Peyer's patch (tissue), 4 donors: ENCODE data around the gene MRPL39. TPM values are rescaled to one million over a fixed set of nuclear protein-coding genes. Genes with fewer than 3 reads are reported as not detected.
A peak's percentile ranks its signal among the peaks of the same experiment; 100 is the strongest.

Experiments used
- DNase-seq, 3 donors: peaks; one replicate each; pipeline ENCODE4 v3.0.0-alpha.2; 2017 to 2019
- H3K27ac ChIP-seq, 4 donors: fragments of 200-600 bp; sonication (generic); one replicate each; pipeline ENCODE4 v1.5.1; 2016 to 2019
- H3K27me3 ChIP-seq, 2 donors: fragments of 200-600 bp; sonication (generic); one replicate each; pipeline ENCODE4 v1.5.1; 2019
- H3K36me3 ChIP-seq, 3 donors: fragments of 200-600 bp; sonication (generic); one replicate each; pipeline ENCODE4 v1.5.1; 2016 to 2019
- H3K4me1 ChIP-seq, 4 donors: fragments of 200-600 bp; sonication (generic); one replicate each; pipeline ENCODE4 v1.5.1; 2016 to 2019
- H3K4me3 ChIP-seq, 4 donors: fragments of 200-600 bp; sonication (generic); 1 replicate in 3 of 4; 2 replicates in 1 of 4; pipeline ENCODE4 v1.5.1; 2016 to 2019; ENCODE audit warnings: mild to moderate bottlenecking in 1 of 4
- H3K9me3 ChIP-seq, 4 donors: fragments of 200-600 bp; sonication (generic); one replicate each; pipeline ENCODE4 v1.5.1; 2016 to 2019; ENCODE audit warnings: mild to moderate bottlenecking in 1 of 4
- CTCF ChIP-seq, 6 experiments: fragments of 450-650 bp in 4 of 6; fragments of 200-600 bp in 2 of 6; sonication (generic) in 1 of 6; IDR thresholded peaks; one replicate each; pipeline ENCODE4 v1.5.1; 2017 to 2019; ENCODE audit warnings: antibody characterized with exemption in 6 of 6, mild to moderate bottlenecking in 3 of 6, moderate library complexity in 1 of 6
- POLR2A ChIP-seq, 2 donors: fragments of 450-650 bp; IDR thresholded peaks; one replicate each; pipeline ENCODE4 v1.5.1; 2017; ENCODE audit warnings: antibody characterized with exemption in 2 of 2, mild to moderate bottlenecking in 2 of 2, moderate library complexity in 2 of 2
- total RNA-seq, 4 donors: library from RNA; depleted of rRNA; stranded (reverse); fragments of >200 nt; gene quantifications; one replicate each; pipeline ENCODE4 v1.1.0, GENCODE V29; 2016

The MRPL39 gene
- total RNA-seq, 4 donors from 2014 or later, result 5.3 to 18.2 (median 16.1) TPM

- peak; percentile 71 to 88 (median 75) for DNase-seq
- peak overlapping the region; percentile 51 to 76 (median 68) for H3K4me3 ChIP-seq
- TF ChIP-seq POLR2A (IDR thresholded peaks at IDR 0.05) (no peak), CTCF (IDR thresholded peaks at IDR 0.05) (peak in 1 of 6 experiments; percentile 5)
- peaks cover 0 to 6% (median 3%) of the 10 kb centered on the region in 4 donors for H3K4me1 ChIP-seq
- H3K36me3 ChIP-seq, result no peaks in the 10 kb centered on the region
- no peaks in the 10 kb centered on the region for H3K9me3 ChIP-seq
- no peaks in the 10 kb centered on the region for H3K27me3 ChIP-seq
- peak overlapping the region; percentile 63 to 86 (median 77) for H3K27ac ChIP-seq
Observed at GRCh38 chr21:25561668-25562641, 45.3 kb downstream of the MRPL39 start.

- Histone ChIP-seq H3K9me3 (no peaks in the 10 kb centered on the region), H3K27me3 (no peaks in the 10 kb centered on the region), H3K4me3 (no peak overlapping the region), H3K27ac (peak overlapping the region in 2 of 4 donors; percentile 12 to 76), H3K4me1 (peaks cover 0 to 6% (median 3%) of the 10 kb centered on the region in 4 donors), H3K36me3 (no peaks in the 10 kb centered on the region)
- no peak for TF ChIP-seq POLR2A (IDR thresholded peaks at IDR 0.05)
- no peak for TF ChIP-seq CTCF (IDR thresholded peaks at IDR 0.05)
- DNase-seq, result no peak
Observed at GRCh38 chr21:25560891-25561290, 46.4 kb downstream of the MRPL39 start.

GRCh38 chr21:25560271-25560685 is 47.0 kb downstream of the MRPL39 start:
- Histone ChIP-seq H3K4me1 (peaks cover 0 to 6% (median 3%) of the 10 kb centered on the region in 4 donors), H3K36me3 (no peaks in the 10 kb centered on the region), H3K27ac (no peak overlapping the region), H3K27me3 (no peaks in the 10 kb centered on the region), H3K4me3 (no peak overlapping the region), H3K9me3 (no peaks in the 10 kb centered on the region)
- DNase-seq, result no peak
- TF ChIP-seq CTCF (IDR thresholded peaks at IDR 0.05) (no peak), POLR2A (IDR thresholded peaks at IDR 0.05) (no peak)

- TF ChIP-seq POLR2A (IDR thresholded peaks at IDR 0.05), result no peak
- TF ChIP-seq CTCF (IDR thresholded peaks at IDR 0.05), result no peak
- Histone ChIP-seq H3K9me3 (no peaks in the 10 kb centered on the region), H3K27ac (no peak overlapping the region), H3K4me3 (no peak overlapping the region), H3K27me3 (no peaks in the 10 kb centered on the region), H3K36me3 (no peaks in the 10 kb centered on the region), H3K4me1 (peaks cover 0 to 6% (median 3%) of the 10 kb centered on the region in 4 donors)
- no peak for DNase-seq
Observed at GRCh38 chr21:25559746-25560145, 47.5 kb downstream of the MRPL39 start.

GRCh38 chr21:25558123-25558522 is 49.2 kb downstream of the MRPL39 start:
- Histone ChIP-seq H3K27ac (no peak overlapping the region), H3K27me3 (no peaks in the 10 kb centered on the region), H3K4me3 (no peak overlapping the region), H3K9me3 (no peaks in the 10 kb centered on the region), H3K4me1 (peaks cover 0 to 4% (median 2%) of the 10 kb centered on the region in 4 donors), H3K36me3 (no peaks in the 10 kb centered on the region)
- DNase-seq, result no peak
- TF ChIP-seq CTCF (IDR thresholded peaks at IDR 0.05) (no peak), POLR2A (IDR thresholded peaks at IDR 0.05) (no peak)
